ENCODE measurements around the gene CRISPLD2.

CRISPLD2 gene

GRCh38 chr16:84952335-84953189 is 132.8 kb downstream of the CRISPLD2 start:
- DNase-seq (ENCODE audit: low read depth) = peak; percentile 55
- TF ChIP-seq CTCF (IDR thresholded peaks at IDR 0.05; ENCODE audit: control insufficient read depth, insufficient read depth, low read depth, low read length, missing control alignments) = peak; percentile 84
- no peak overlapping the region for H3K4me3 ChIP-seq (ENCODE audit: control insufficient read depth, low read depth, low read length)

- DNase-seq (ENCODE audit: low read depth) = no peak
- H3K4me3 ChIP-seq (ENCODE audit: control insufficient read depth, low read depth, low read length) = no peak overlapping the region
- no peak for TF ChIP-seq CTCF (IDR thresholded peaks at IDR 0.05; ENCODE audit: control insufficient read depth, insufficient read depth, low read depth, low read length, missing control alignments)
These were observed 133.5 kb downstream of the CRISPLD2 start for GRCh38 chr16:84953190-84953746.

GRCh38 chr16:84955427-84955826 is 135.6 kb downstream of the CRISPLD2 start:
- no peak for TF ChIP-seq CTCF (IDR thresholded peaks at IDR 0.05; ENCODE audit: control insufficient read depth, insufficient read depth, low read depth, low read length, missing control alignments)
- no peak for DNase-seq (ENCODE audit: low read depth)

DNA sequence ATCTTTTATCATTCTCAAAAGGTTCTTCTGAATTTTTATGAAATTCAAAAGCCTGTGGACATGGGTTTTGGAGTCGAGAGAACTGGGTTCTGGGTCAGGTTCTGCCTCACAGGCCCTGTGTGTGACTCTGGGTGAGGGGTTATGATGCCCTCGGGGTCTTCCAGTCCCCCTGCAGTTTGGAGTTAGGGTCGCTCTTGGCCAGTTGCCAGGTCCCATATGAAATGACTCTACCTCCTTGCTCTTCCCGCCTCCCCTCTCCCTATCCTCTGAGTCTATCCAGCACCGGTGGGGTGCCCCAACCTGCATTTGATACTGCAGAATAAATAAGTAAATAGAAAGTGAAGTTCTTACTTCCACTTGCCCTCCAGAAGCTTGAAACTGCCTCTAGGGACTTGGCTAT is 137.4 kb downstream of the CRISPLD2 start:
- H3K4me3 ChIP-seq (ENCODE audit: control insufficient read depth, low read depth, low read length) = no peak overlapping the region
- TF ChIP-seq CTCF (IDR thresholded peaks at IDR 0.05; ENCODE audit: control insufficient read depth, insufficient read depth, low read depth, low read length, missing control alignments) = no peak
- DNase-seq (ENCODE audit: low read depth) = no peak

More at GRCh38 chr16:84955427-84955826, 135.6 kb downstream of the CRISPLD2 start:
- H3K4me3 ChIP-seq (ENCODE audit: control insufficient read depth, low read depth, low read length) = no peak overlapping the region

GRCh38 chr16:84957792-84958191 is 138.0 kb downstream of the CRISPLD2 start:
- no peak overlapping the region for H3K4me3 ChIP-seq (ENCODE audit: control insufficient read depth, low read depth, low read length)
- no peak for TF ChIP-seq CTCF (IDR thresholded peaks at IDR 0.05; ENCODE audit: control insufficient read depth, insufficient read depth, low read depth, low read length, missing control alignments)

More at GRCh38 chr16:84957792-84958191, 138.0 kb downstream of the CRISPLD2 start:
- no peak for DNase-seq (ENCODE audit: low read depth)

Measured in AG09309 (cell line).